Stimulated activated naive CD8-positive, alpha-beta T cell treated with anti-CD3 and anti-CD28 coated beads, Interleukin-15, Interleukin-2, amounts not matched to agents 100 ng/mL and 50 ng/mL, for 24 hours (primary cell): ENCODE measurements around the gene RPL5.

ENCODE experiments used
- H3K27ac Mint-ChIP-seq: one replicate; pipeline ENCODE4 v1.8.0; 2021; ENCODE audit warnings: mild to moderate bottlenecking, mixed read lengths
- H3K27me3 Mint-ChIP-seq: one replicate; pipeline ENCODE4 v1.8.0; 2021; ENCODE audit warnings: mixed read lengths
- H3K36me3 Mint-ChIP-seq: one replicate; pipeline ENCODE4 v1.8.0; 2021; ENCODE audit warnings: low read depth, mixed read lengths
- H3K4me1 Mint-ChIP-seq: one replicate; pipeline ENCODE4 v1.8.0; 2021; ENCODE audit warnings: low read depth, mixed read lengths
- H3K4me3 Mint-ChIP-seq: one replicate; pipeline ENCODE4 v1.8.0; 2021; ENCODE audit warnings: mild to moderate bottlenecking, mixed read lengths
- H3K9me3 Mint-ChIP-seq: one replicate; pipeline ENCODE4 v1.8.0; 2021; ENCODE audit warnings: mixed read lengths

Gene RPL5

GRCh38 chr1:92804721-92805201 is 27.1 kb upstream of the RPL5 start:
- H3K36me3 Mint-ChIP-seq: no peaks in the 10 kb centered on the region
- H3K9me3 Mint-ChIP-seq: no peaks in the 10 kb centered on the region
- no peak overlapping the region for H3K27ac Mint-ChIP-seq
- H3K27me3 Mint-ChIP-seq: peaks cover 7% of the 10 kb centered on the region
- H3K4me1 Mint-ChIP-seq: no peaks in the 10 kb centered on the region
- no peak overlapping the region for H3K4me3 Mint-ChIP-seq

GRCh38 chr1:92805216-92805615 is 26.6 kb upstream of the RPL5 start:
- peaks cover 7% of the 10 kb centered on the region for H3K27me3 Mint-ChIP-seq
- H3K9me3 Mint-ChIP-seq: no peaks in the 10 kb centered on the region
- H3K27ac Mint-ChIP-seq: no peak overlapping the region
- H3K4me3 Mint-ChIP-seq: no peak overlapping the region
- no peaks in the 10 kb centered on the region for H3K4me1 Mint-ChIP-seq
- H3K36me3 Mint-ChIP-seq: no peaks in the 10 kb centered on the region

- no peak overlapping the region for H3K4me3 Mint-ChIP-seq
- H3K27ac Mint-ChIP-seq: no peak overlapping the region
- H3K36me3 Mint-ChIP-seq: no peaks in the 10 kb centered on the region
- H3K9me3 Mint-ChIP-seq: no peaks in the 10 kb centered on the region
- peaks cover 12% of the 10 kb centered on the region for H3K27me3 Mint-ChIP-seq
- no peaks in the 10 kb centered on the region for H3K4me1 Mint-ChIP-seq
Measured at GRCh38 chr1:92808381-92808780, 23.5 kb upstream of the RPL5 start.

- H3K4me3 Mint-ChIP-seq: no peak overlapping the region
- H3K36me3 Mint-ChIP-seq: no peaks in the 10 kb centered on the region
- no peaks in the 10 kb centered on the region for H3K9me3 Mint-ChIP-seq
- H3K27me3 Mint-ChIP-seq: peaks cover 9% of the 10 kb centered on the region
- no peaks in the 10 kb centered on the region for H3K4me1 Mint-ChIP-seq
- no peak overlapping the region for H3K27ac Mint-ChIP-seq
Measured at GRCh38 chr1:92816732-92817131, 15.1 kb upstream of the RPL5 start.

GRCh38 chr1:92817137-92817697 is 14.6 kb upstream of the RPL5 start:
- H3K9me3 Mint-ChIP-seq: no peaks in the 10 kb centered on the region
- no peak overlapping the region for H3K27ac Mint-ChIP-seq
- no peak overlapping the region for H3K4me3 Mint-ChIP-seq
- peaks cover 9% of the 10 kb centered on the region for H3K27me3 Mint-ChIP-seq
- H3K36me3 Mint-ChIP-seq: no peaks in the 10 kb centered on the region
- no peaks in the 10 kb centered on the region for H3K4me1 Mint-ChIP-seq

DNA sequence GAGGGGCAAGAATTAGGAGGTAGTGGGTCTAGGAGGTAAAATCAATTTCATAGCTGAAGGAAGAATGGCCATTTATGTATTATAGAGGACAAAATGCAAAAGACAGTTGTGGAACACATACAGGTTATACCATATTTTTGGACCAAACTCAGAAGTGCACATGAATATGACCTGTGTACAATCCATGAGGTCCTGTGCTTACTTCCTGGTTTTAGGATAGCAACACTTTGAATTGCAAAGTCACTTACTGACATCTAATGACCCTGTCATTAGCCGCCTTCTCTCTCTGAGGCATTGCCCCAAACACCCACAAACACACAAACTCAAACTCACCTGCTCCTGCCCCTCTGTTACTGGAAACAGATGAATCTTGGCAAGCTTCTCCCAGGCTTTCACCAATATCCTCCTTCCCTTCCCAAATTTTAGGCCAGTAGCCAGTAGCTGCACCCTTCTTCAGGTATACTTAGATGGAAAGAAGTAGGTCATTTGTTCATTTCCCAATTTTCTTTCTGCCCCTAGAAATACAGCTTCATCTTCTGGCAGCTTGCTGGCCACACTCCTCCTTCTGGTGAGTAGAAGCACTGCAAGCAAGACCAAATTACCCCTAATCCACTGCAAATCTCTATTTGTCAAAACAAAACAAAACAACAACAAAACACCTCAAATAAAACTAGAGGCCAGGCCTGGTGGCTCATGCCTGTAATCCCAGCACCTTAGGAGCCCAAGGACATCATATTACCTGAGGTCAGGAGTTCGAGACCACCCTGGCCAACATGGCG is 13.7 kb upstream of the RPL5 start:
- H3K27me3 Mint-ChIP-seq: peaks cover 9% of the 10 kb centered on the region
- H3K4me1 Mint-ChIP-seq: no peaks in the 10 kb centered on the region
- H3K27ac Mint-ChIP-seq: no peak overlapping the region
- H3K9me3 Mint-ChIP-seq: no peaks in the 10 kb centered on the region
- no peaks in the 10 kb centered on the region for H3K36me3 Mint-ChIP-seq
- H3K4me3 Mint-ChIP-seq: no peak overlapping the region

DNA sequence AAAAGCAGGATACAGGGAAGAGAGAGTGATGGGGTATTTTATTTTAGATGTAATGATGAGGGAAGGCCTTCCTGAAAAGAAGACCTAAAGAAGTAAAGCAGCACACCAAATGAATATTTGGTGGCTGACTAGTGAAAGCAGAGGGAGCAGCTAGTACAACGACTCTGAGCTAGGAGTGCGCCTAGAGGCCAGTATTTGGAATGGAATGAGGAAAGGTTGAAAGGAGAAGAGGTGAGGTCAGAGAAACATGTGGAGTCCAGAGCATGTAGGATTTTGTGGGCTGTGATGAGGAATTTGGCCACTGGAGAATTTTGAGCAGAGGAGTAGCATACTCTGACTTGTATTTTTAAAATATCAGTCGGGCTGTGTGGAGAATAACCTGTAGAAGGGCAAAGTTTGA is 11.8 kb upstream of the RPL5 start:
- no peaks in the 10 kb centered on the region for H3K4me1 Mint-ChIP-seq
- H3K9me3 Mint-ChIP-seq: no peaks in the 10 kb centered on the region
- H3K27me3 Mint-ChIP-seq: peaks cover 9% of the 10 kb centered on the region
- H3K27ac Mint-ChIP-seq: no peak overlapping the region
- H3K4me3 Mint-ChIP-seq: no peak overlapping the region
- H3K36me3 Mint-ChIP-seq: no peaks in the 10 kb centered on the region

DNA sequence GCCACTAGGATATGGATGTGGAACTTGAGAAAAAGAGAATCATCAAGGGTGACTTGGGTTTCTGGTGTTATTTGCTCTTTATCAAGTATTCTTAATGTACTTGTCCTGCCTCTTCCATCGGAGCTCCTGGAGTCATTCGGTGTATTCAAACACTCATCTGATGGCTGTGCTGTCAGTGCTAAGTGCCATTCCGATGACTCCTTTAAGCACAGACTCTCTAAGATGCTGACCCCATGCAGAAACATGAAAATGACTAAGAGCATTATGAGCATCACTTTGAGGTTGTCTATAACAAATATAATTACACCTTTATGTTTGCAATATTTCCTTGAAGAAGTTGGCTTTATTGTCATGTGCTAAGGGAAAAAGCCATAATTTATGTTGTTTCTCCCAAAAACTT is 11.3 kb upstream of the RPL5 start:
- Mint-ChIP-seq H3K4me1 (no peaks in the 10 kb centered on the region), H3K27me3 (peaks cover 9% of the 10 kb centered on the region), H3K4me3 (no peak overlapping the region), H3K27ac (no peak overlapping the region), H3K9me3 (no peaks in the 10 kb centered on the region), H3K36me3 (no peaks in the 10 kb centered on the region)

DNA sequence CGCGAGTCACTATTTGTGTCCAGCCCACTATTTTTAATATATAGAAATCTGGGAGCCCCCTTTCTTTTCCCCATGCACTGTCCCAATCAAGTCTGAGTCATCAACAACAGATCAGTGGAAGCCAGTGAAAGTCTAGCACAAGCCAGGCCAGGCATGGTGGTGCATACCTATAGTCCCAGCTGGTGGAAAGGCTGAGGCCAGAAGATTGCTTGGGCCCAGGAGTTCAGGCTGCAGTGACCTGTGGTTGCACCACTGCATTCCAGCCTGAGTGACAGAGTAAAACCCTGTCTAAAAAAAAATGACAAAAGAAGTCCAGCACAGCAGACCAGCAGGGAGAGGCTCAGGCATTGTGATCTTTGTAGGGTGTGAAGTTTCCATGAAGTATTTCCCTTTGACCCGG is 9.0 kb upstream of the RPL5 start:
- Mint-ChIP-seq H3K27ac (no peak overlapping the region), H3K4me3 (no peak overlapping the region), H3K27me3 (peaks cover 9% of the 10 kb centered on the region), H3K9me3 (no peaks in the 10 kb centered on the region), H3K36me3 (no peaks in the 10 kb centered on the region), H3K4me1 (no peaks in the 10 kb centered on the region)

- H3K4me3 Mint-ChIP-seq: no peak overlapping the region
- no peaks in the 10 kb centered on the region for H3K9me3 Mint-ChIP-seq
- no peaks in the 10 kb centered on the region for H3K27me3 Mint-ChIP-seq
- H3K4me1 Mint-ChIP-seq: no peaks in the 10 kb centered on the region
- H3K36me3 Mint-ChIP-seq: no peaks in the 10 kb centered on the region
- no peak overlapping the region for H3K27ac Mint-ChIP-seq
Measured at GRCh38 chr1:92826792-92827191, 5.0 kb upstream of the RPL5 start.

GRCh38 chr1:92831368-92831761 is 475 bp upstream of the RPL5 start:
- Mint-ChIP-seq H3K9me3 (no peaks in the 10 kb centered on the region), H3K36me3 (peaks cover 45% of the 10 kb centered on the region), H3K27ac (peak overlapping the region; percentile 33), H3K4me1 (peaks cover 36% of the 10 kb centered on the region), H3K27me3 (no peaks in the 10 kb centered on the region), H3K4me3 (peak overlapping the region; percentile 99)

- Mint-ChIP-seq H3K36me3 (peaks cover 58% of the 10 kb centered on the region), H3K4me1 (peaks cover 48% of the 10 kb centered on the region), H3K27ac (peak overlapping the region; percentile 100), H3K4me3 (peak overlapping the region; percentile 99), H3K9me3 (no peaks in the 10 kb centered on the region), H3K27me3 (no peaks in the 10 kb centered on the region)
Measured at GRCh38 chr1:92832537-92833114, 786 bp downstream of the RPL5 start.

- Mint-ChIP-seq H3K4me1 (peaks cover 60% of the 10 kb centered on the region), H3K9me3 (no peaks in the 10 kb centered on the region), H3K27ac (peak overlapping the region; percentile 100), H3K36me3 (peaks cover 70% of the 10 kb centered on the region), H3K4me3 (peak overlapping the region; percentile 99), H3K27me3 (no peaks in the 10 kb centered on the region)
Measured at GRCh38 chr1:92833840-92834239, 2.0 kb downstream of the RPL5 start.

DNA sequence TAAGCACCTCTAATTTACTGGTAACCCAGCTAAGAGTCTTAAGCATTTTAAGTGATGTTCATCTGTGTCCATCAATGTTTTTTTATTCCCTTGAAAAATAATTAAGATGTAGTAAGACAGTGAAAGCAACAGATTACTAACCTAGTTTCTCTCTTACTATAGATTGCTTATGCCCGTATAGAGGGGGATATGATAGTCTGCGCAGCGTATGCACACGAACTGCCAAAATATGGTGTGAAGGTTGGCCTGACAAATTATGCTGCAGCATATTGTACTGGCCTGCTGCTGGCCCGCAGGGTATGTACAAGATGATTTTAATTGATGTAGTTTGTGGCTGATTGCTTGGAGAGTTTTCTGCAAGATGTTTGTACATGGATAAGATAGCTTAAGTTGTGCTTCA is 2.8 kb downstream of the RPL5 start:
- Mint-ChIP-seq H3K4me1 (peaks cover 66% of the 10 kb centered on the region), H3K27ac (peak overlapping the region; percentile 100), H3K4me3 (peak overlapping the region; percentile 99), H3K36me3 (peaks cover 78% of the 10 kb centered on the region), H3K27me3 (no peaks in the 10 kb centered on the region), H3K9me3 (no peaks in the 10 kb centered on the region)

- H3K27me3 Mint-ChIP-seq: no peaks in the 10 kb centered on the region
- H3K4me3 Mint-ChIP-seq: peak overlapping the region; percentile 99
- H3K9me3 Mint-ChIP-seq: no peaks in the 10 kb centered on the region
- peak overlapping the region; percentile 72 for H3K27ac Mint-ChIP-seq
- peaks cover 100% of the 10 kb centered on the region for H3K36me3 Mint-ChIP-seq
- peaks cover 83% of the 10 kb centered on the region for H3K4me1 Mint-ChIP-seq
Measured at GRCh38 chr1:92837062-92837461, 5.2 kb downstream of the RPL5 start.
